GM12878 (cell line): ENCODE data around the gene KRTAP10-11. TPM values are rescaled to one million over a fixed set of nuclear protein-coding genes. Genes with fewer than 3 reads are reported as not detected.

Experiments
- ATAC-seq: fragments of 200-7000 bp; cut with Tn5 transposase; 3 replicates; pipeline ENCODE4 v1.9.1; 2020; ENCODE audit warnings: mild to moderate bottlenecking, moderate library complexity
- BruUV-seq: library from RNA; stranded (reverse); fragments of 400-500 nt; replicated peaks from 2 replicates; lab custom pipeline; 2021; lab: Mats Ljungman, UMichigan
- CTCF ChIA-PET: fragments of 300-600 bp; sonication (Branson Sonifier 250); formaldehyde crosslinking; extraction: SDS; loops from one replicate; lab custom pipeline; 2021; ENCODE audit warnings: inconsistent platforms; lab: Yijun Ruan, JAX
- POLR2A ChIA-PET: fragments of 350-600 bp; formaldehyde crosslinking; extraction: SDS; loops from one replicate; lab custom pipeline; 2021; ENCODE audit warnings: inconsistent platforms; lab: Charles Lee
- RAD21 ChIA-PET: fragments of 300-600 bp; sonication (Branson Sonifier 250); formaldehyde crosslinking; loops from one replicate; lab custom pipeline; 2023; ENCODE audit warnings: antibody characterized with exemption; ENCODE audit not compliant: unreplicated experiment; lab: Charles Lee
- SMC1A ChIA-PET: fragments of 300-600 bp; sonication (Branson Sonifier 250); formaldehyde crosslinking; loops from one replicate; lab custom pipeline; 2023; ENCODE audit not compliant: unreplicated experiment, uncharacterized antibody; lab: Charles Lee
- DNase-seq: peaks from one replicate; pipeline ENCODE4 v3.0.0-alpha.2; 2011; ENCODE audit warnings: low read depth, low spot score
- FAIRE-seq: peaks from 3 replicates; lab custom pipeline; 2011; peaks lifted over from hg19 to GRCh38; lab: Jason Lieb, UNC
- H2AFZ ChIP-seq: 2 replicates; pipeline ENCODE4 v1.6.0; 2011; ENCODE audit warnings: low read depth, low read length, control low read depth; ENCODE audit not compliant: control insufficient read depth
- H3K27ac ChIP-seq: 2 replicates; pipeline ENCODE4 v1.5.1; 2011; ENCODE audit warnings: control low read depth; ENCODE audit not compliant: control insufficient read depth, insufficient read depth
- H3K27me3 ChIP-seq, 2 experiments: replicated peaks in 1 of 2; 2 replicates each; pipeline versions ENCODE4 v1.6.0 to v1.6.1; 2011; ENCODE audit warnings: low read length in 1 of 2; ENCODE audit not compliant: control insufficient read depth in 2 of 2, insufficient read depth in 2 of 2
- H3K36me3 ChIP-seq, 2 experiments: 2 replicates each; pipeline ENCODE4 v1.5.1; 2011; ENCODE audit warnings: low read length in 1 of 2; ENCODE audit not compliant: control insufficient read depth in 2 of 2, insufficient read depth in 2 of 2
- H3K4me1 ChIP-seq: 2 replicates; pipeline ENCODE4 v1.6.1; 2011; ENCODE audit warnings: mild to moderate bottlenecking, low read length, moderate library complexity, mixed read lengths; ENCODE audit not compliant: control insufficient read depth, insufficient read depth
- H3K4me2 ChIP-seq: 2 replicates; pipeline ENCODE4 v1.6.0; 2011; ENCODE audit warnings: control low read depth; ENCODE audit not compliant: control insufficient read depth, insufficient read depth
- H3K4me3 ChIP-seq: fragments of 200-600 bp; sonication (generic); 2 replicates; pipeline ENCODE4 v1.5.1; 2016
- H3K79me2 ChIP-seq: 2 replicates; pipeline ENCODE4 v1.6.0; 2011; ENCODE audit warnings: low read length; ENCODE audit not compliant: control insufficient read depth, insufficient read depth
- H3K9ac ChIP-seq: 2 replicates; pipeline ENCODE4 v1.8.0; 2011; ENCODE audit warnings: low read length, control low read depth, mixed read lengths; ENCODE audit not compliant: control insufficient read depth, insufficient read depth
- H3K9me3 ChIP-seq: replicated peaks from 3 replicates; pipeline ENCODE4 v1.5.1; 2011; ENCODE audit warnings: mild to moderate bottlenecking, low read length; ENCODE audit not compliant: control insufficient read depth, insufficient read depth
- H4K20me1 ChIP-seq: 2 replicates; pipeline ENCODE4 v1.6.0; 2011; ENCODE audit not compliant: control insufficient read depth, insufficient read depth
- CBFB ChIP-seq: IDR thresholded peaks from 2 replicates; pipeline ENCODE4 v1.6.1; 2016; ENCODE audit warnings: antibody characterized with exemption, low read depth
- E4F1 ChIP-seq: fragments of 450-650 bp; IDR thresholded peaks from 2 replicates; pipeline ENCODE4 v1.6.1; 2018; ENCODE audit warnings: borderline replicate concordance, mild to moderate bottlenecking; ENCODE audit not compliant: partially characterized antibody
- FOXK2 ChIP-seq: fragments of 450-650 bp; IDR thresholded peaks from 2 replicates; pipeline ENCODE4 v1.6.1; 2017; ENCODE audit warnings: mild to moderate bottlenecking, moderate library complexity
- GATAD2B ChIP-seq: fragments of 450-650 bp; conservative IDR thresholded peaks from 2 replicates; pipeline ENCODE4 v1.6.1; 2017; ENCODE audit warnings: low read depth, mild to moderate bottlenecking, moderate library complexity
- IRF3 ChIP-seq: fragments of 450-650 bp; IDR thresholded peaks from 2 replicates; pipeline ENCODE4 v1.6.1; 2014; ENCODE audit warnings: mild to moderate bottlenecking
- MYB ChIP-seq: fragments of 150-350 bp; IDR thresholded peaks from 2 replicates; pipeline ENCODE4 v1.6.1; 2014; ENCODE audit warnings: mild to moderate bottlenecking, low read depth, low read length, borderline replicate concordance
- NR2C1 ChIP-seq: fragments of 450-650 bp; IDR thresholded peaks from 2 replicates; pipeline ENCODE4 v1.6.1; 2017; ENCODE audit warnings: antibody characterized with exemption, mild to moderate bottlenecking, moderate library complexity
- PAX8 ChIP-seq: fragments of 450-650 bp; IDR thresholded peaks from 2 replicates; pipeline ENCODE4 v1.6.1; 2017; ENCODE audit warnings: mild to moderate bottlenecking, moderate library complexity
- PBX3 ChIP-seq: IDR thresholded peaks from 2 replicates; pipeline ENCODE4 v1.6.1; 2011; ENCODE audit warnings: mild to moderate bottlenecking, low read depth, low read length, moderate library complexity; ENCODE audit not compliant: insufficient replicate concordance
- POLR2A ChIP-seq: IDR thresholded peaks from 2 replicates; pipeline ENCODE4 v1.6.1; 2011; ENCODE audit warnings: low read depth, mild to moderate bottlenecking, low read length
- REST ChIP-seq: IDR thresholded peaks from 2 replicates; pipeline ENCODE4 v1.6.1; 2012; ENCODE audit warnings: mild to moderate bottlenecking, low read depth, low read length
- RFX5 ChIP-seq: IDR thresholded peaks from 2 replicates; pipeline ENCODE4 v1.6.1; 2011; ENCODE audit warnings: low read depth, low read length, improper control_type of control experiment
- SMAD5 ChIP-seq: IDR thresholded peaks from 2 replicates; pipeline ENCODE4 v1.6.1; 2016; ENCODE audit warnings: antibody characterized with exemption, low read depth
- USF2 ChIP-seq: IDR thresholded peaks from 2 replicates; pipeline ENCODE4 v1.6.1; 2011; ENCODE audit warnings: low read depth, low read length, improper control_type of control experiment, borderline replicate concordance
- WGBS: methylation state at CpG from one replicate; pipeline ENCODE4 v1.1.6; 2016; ENCODE audit warnings: low lambda C conversion rate; ENCODE audit not compliant: insufficient replicate concordance, insufficient coverage; ENCODE audit errors: missing lambda C conversion rate; 5-methylcytosine and 5-hydroxymethylcytosine counted together
- in situ Hi-C: fragments of 300-500 bp; cut with MboI; formaldehyde crosslinking; loops from 9 replicates; pipeline ENCODE4 v1.14.3; 2018; ENCODE audit warnings: mixed read lengths
- intact Hi-C: fragments of 100-400 bp; cut with micrococcal nuclease; formaldehyde crosslinking; loops from one replicate; pipeline ENCODE4 v1.14.2; 2022; ENCODE audit not compliant: unreplicated experiment
- polyA plus RNA-seq, 11 experiments: library from polyadenylated mRNA; depleted of rRNA in 4 of 11; unstranded in 6 of 11; stranded (reverse) in 5 of 11; fragments of >200 nt; fragmentation: Nextera tagmentation in 4 of 11; fragmentation: Illumina TruSeq in 1 of 11; extraction: Ambion mirVana in 4 of 11; extraction: Trizol in 1 of 11; gene quantifications; 1 replicate in 1 of 11; 2 replicates in 10 of 11; pipeline versions ENCODE4 v1.2.1 to v1.2.3, GENCODE V29; 2011 to 2016; ENCODE audit warnings: inconsistent platforms in 2 of 11, missing spikeins in 2 of 11, low read depth in 1 of 11
- total RNA-seq, 4 experiments: library from RNA; depleted of rRNA in 3 of 4; stranded (reverse); fragments of >200 nt in 3 of 4; fragmentation: Illumina TruSeq in 1 of 4; extraction: Trizol in 1 of 4; gene quantifications; 2 replicates each; pipeline versions ENCODE4 v1.2.1 to v1.2.3, GENCODE V29; 2013 to 2021

Gene KRTAP10-11
- total and polyA plus RNA-seq, 10 of the 15 experiments (the other 5 are each of a cell fraction or from before 2014, with no cell fraction given): not detected

GRCh38 chr21:44682580-44683151 is 36.5 kb downstream of the KRTAP10-11 start:
- no peak for DNase-seq
- CTCF ChIA-PET: no interaction called here
- Histone ChIP-seq H3K4me2 (no peak overlapping the region), H3K4me3 (no peak overlapping the region), H3K4me1 (no peaks in the 10 kb centered on the region; the same call in 1 of the 2 replicates), H3K79me2 (no peaks in the 10 kb centered on the region), H2AFZ (no peak overlapping the region), H3K27ac (no peak overlapping the region), H4K20me1 (no peaks in the 10 kb centered on the region), H3K9ac (no peak overlapping the region), H3K9me3 (no peaks in the 10 kb centered on the region), H3K36me3 (no peaks in the 10 kb centered on the region), H3K27me3 (peaks cover 0 to 1% of the 10 kb centered on the region in 2 experiments; a peak in 2 of 4 replicates)
- in situ Hi-C loops: no loop called here
- no peak for FAIRE-seq
- no TSS peak for BruUV-seq
- WGBS: 42% methylated on average over 14 of the region's 15 CpGs
- ATAC-seq: no peak
- SMC1A ChIA-PET: interaction anchor here (1.3 kb wide), 1 partner anchor 60 kb away, joined by 3 read pairs; no protein-coding TSS in a partner anchor
- RAD21 ChIA-PET: no interaction called here
- intact Hi-C loops: no loop called here
- POLR2A ChIA-PET: no interaction called here
- no peak for TF ChIP-seq MYB
- TF ChIP-seq IRF3: no peak
- TF ChIP-seq USF2: no peak
- TF ChIP-seq PAX8: no peak
- no peak for TF ChIP-seq E4F1
- TF ChIP-seq SMAD5: no peak
- TF ChIP-seq FOXK2: no peak
- TF ChIP-seq PBX3: no peak
- no peak for TF ChIP-seq NR2C1
- TF ChIP-seq POLR2A: no peak
- TF ChIP-seq CBFB: no peak
- TF ChIP-seq REST: no peak
- TF ChIP-seq RFX5: no peak
- TF ChIP-seq GATAD2B: no peak
